Fibroblast of pulmonary artery (primary cell): Measurements from ENCODE around the gene SLC38A9.
A peak's percentile ranks its signal among the peaks of the same experiment; 100 is the strongest.

Experiments used
- DNase-seq: peaks from one replicate; pipeline ENCODE4 v3.0.0-alpha.2; 2010; ENCODE audit warnings: low read depth
- H3K4me3 ChIP-seq: replicated peaks from 2 replicates; pipeline ENCODE4 v1.5.1; 2011; ENCODE audit warnings: low read depth, mild to moderate bottlenecking, control low read depth, low read length, moderate library complexity
- TF ChIP-seq, protein P1 (sequence below): IDR thresholded peaks from 2 replicates; pipeline ENCODE4 v1.5.1; 2011; ENCODE audit warnings: mild to moderate bottlenecking, control low read depth, low read length, inconsistent platforms; ENCODE audit errors: missing control alignments

The SLC38A9 gene

DNA sequence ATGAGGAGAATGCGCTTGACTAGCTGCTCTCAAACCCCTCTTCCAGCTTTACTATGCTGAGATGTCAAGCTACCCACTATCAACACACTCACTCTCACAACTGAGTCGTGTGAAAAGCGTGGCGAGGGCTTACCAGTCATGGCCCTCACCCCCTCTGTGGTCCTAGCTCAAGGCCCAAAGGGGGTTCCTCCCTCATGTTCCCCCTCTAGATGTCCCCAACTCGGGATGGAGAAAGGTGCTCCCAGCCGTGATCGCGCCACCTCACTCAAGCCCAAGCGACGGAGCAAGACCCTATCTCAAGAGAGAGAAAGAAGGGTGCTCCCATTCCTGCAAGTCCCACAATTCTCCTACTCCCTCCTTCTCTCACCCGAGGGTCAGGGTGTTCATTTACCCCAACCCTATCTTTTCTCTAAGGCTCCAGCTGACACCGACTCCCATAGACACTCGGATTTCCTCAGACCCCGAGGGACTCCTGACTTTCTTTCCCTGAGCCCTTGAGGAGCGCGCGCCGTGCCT lies 559 bp downstream of the SLC38A9 start:
- peak overlapping the region; percentile 98 for H3K4me3 ChIP-seq
- TF ChIP-seq, protein P1, sequence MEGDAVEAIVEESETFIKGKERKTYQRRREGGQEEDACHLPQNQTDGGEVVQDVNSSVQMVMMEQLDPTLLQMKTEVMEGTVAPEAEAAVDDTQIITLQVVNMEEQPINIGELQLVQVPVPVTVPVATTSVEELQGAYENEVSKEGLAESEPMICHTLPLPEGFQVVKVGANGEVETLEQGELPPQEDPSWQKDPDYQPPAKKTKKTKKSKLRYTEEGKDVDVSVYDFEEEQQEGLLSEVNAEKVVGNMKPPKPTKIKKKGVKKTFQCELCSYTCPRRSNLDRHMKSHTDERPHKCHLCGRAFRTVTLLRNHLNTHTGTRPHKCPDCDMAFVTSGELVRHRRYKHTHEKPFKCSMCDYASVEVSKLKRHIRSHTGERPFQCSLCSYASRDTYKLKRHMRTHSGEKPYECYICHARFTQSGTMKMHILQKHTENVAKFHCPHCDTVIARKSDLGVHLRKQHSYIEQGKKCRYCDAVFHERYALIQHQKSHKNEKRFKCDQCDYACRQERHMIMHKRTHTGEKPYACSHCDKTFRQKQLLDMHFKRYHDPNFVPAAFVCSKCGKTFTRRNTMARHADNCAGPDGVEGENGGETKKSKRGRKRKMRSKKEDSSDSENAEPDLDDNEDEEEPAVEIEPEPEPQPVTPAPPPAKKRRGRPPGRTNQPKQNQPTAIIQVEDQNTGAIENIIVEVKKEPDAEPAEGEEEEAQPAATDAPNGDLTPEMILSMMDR, result no peak
- no peak for DNase-seq

DNA sequence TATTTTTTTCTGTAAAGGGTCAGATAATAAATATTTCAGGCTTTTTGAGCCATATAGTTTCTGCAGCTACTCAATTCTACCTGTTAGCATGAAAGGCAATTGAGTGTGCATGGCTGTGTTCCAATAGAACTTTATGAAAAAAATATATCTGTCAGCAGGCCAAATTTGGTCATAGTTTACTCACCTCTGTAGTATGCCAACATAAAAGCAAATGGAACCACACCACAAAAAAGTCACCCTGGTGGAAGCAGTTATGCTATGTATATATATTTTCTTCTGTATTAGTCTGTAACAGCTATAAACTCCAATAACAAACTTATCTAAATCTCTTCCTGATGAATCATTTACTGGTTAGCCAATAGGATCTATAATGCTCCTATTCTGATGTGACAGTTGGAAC lies 3.4 kb downstream of the SLC38A9 start:
- no peak for DNase-seq
- TF ChIP-seq, protein P1, result no peak
- no peak overlapping the region for H3K4me3 ChIP-seq

DNA sequence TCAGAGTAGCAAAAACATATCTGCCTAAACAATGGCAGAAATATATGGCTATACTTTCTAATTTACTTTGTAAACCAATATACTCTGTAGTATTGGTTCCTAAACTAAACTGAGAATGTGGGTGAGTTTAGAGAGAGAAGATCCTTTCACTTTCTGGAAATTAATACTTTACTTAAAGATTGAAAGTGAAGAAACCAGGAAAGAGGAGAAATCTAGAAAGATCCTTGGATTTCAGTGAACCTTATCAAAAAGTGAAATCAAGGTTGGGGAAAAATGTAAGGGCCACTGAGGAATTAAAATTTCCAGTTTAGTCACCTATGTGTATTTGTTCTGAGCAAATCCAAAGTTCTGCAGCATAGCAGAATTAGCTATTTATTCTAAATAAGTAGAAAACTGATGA lies 5.9 kb downstream of the SLC38A9 start:
- no peak for DNase-seq
- H3K4me3 ChIP-seq, result no peak overlapping the region
- TF ChIP-seq, protein P1, result no peak

DNA sequence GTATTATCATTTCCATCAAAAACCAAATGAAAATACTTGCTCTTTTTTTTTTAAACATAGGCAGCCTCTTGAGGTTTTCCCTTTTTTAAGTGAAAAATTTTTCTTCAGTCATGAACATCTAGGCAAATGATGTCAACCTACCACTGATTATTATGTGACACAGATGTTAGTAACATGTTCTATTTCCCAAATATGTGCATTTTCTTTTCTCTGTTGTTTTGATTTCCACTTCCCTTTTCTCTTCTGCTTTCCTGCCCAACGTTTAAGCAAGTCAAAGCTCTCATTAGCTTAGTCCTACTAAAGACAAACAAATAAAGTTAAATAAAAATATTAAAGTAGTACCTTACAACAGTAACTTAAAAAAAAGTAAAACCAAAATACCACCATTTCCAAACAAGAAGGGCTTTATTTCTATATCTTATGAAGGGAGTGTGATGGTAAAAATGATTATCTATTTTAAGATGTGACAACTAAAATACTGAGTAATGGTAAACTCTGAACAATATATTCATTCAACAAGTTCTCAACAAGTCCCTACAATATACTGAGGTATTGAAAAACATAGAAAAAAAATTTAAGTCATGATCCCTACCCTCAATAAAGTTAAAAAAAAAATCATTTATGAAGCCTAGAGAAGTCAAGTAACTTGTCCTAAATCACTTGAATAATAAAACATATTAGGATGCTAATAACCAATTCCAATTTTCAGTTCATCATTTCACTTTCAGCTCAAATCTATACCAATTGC lies 9.4 kb downstream of the SLC38A9 start:
- no peak overlapping the region for H3K4me3 ChIP-seq
- no peak for DNase-seq
- TF ChIP-seq, protein P1, result no peak

DNA sequence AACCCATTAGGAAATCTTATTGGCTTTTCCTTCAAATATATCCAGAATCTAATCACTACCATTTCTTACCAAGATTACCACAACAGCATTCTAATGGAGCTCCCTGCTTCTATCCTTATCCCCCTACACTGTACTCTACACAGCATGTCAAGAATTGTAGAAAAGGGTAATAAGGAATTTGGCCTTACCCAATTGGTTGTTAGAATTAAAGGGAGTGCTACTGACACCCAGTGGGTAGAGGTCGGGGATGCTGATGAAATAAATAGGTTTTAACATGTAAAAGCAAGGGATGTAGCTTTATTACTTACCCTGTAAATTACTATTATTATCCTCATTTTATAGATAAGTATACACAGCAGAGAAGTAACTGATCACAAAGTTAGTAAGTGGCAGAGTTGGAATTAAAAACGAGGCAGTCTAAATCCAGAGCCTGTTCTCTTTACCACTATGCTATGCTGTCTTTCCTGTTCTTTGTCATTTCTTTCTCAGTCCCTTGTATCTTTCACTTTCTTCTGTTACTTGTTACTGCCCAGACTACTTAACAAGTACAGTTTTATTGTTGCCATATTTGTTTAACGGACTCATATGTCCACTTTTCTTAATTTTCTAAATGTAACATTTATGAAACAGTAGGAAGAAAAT lies 10.5 kb downstream of the SLC38A9 start:
- no peak for DNase-seq
- TF ChIP-seq, protein P1, result no peak

DNA sequence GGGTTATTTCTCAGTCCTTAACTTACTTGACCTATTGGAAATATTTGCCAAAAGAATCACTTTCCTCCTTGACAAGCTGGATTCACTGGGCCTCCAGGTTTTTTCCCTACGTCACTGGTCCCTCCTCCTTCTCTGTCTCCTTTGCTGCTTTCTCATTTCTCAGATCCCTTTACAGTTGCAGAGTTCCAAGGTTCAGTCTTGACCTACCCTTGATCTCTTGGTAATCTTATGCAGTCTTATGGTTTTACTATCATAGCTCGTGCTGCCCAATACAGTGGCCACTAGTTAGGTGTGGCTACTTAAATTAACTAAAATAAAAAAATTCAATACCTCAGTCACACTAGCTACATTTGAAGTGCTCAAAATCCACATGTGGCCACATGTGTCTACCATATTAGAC lies 11.4 kb downstream of the SLC38A9 start:
- DNase-seq, result no peak
- TF ChIP-seq, protein P1, result no peak
- no peak overlapping the region for H3K4me3 ChIP-seq

More for the DNA sequence above, 10.5 kb downstream of the SLC38A9 start:
- H3K4me3 ChIP-seq, result no peak overlapping the region
